Glutamatergic neuron (in vitro differentiated cells): ENCODE results near the gene STAT5B. TPM values are rescaled to one million over a fixed set of nuclear protein-coding genes. Genes with fewer than 3 reads are reported as not detected.
"Not testable (repeated sequence)": the region's sequence is repeated elsewhere in the genome, so short reads cannot be mapped to it uniquely, and the experiment has no call there.

Experiments
- DNase-seq: peaks from one replicate; pipeline ENCODE4 v3.0.0; 2022
- H3K27ac Mint-ChIP-seq: one replicate; pipeline ENCODE4 v1.8.0; 2020; ENCODE audit warnings: mild to moderate bottlenecking, mixed read lengths, inconsistent platforms; ENCODE audit not compliant: unreplicated experiment
- H3K27me3 Mint-ChIP-seq: one replicate; pipeline ENCODE4 v1.8.0; 2020; ENCODE audit warnings: mild to moderate bottlenecking, moderate library complexity, mixed read lengths, inconsistent platforms; ENCODE audit not compliant: unreplicated experiment
- H3K36me3 Mint-ChIP-seq: one replicate; pipeline ENCODE4 v1.8.0; 2020; ENCODE audit warnings: mild to moderate bottlenecking, mixed read lengths, inconsistent platforms; ENCODE audit not compliant: unreplicated experiment
- H3K4me1 Mint-ChIP-seq: one replicate; pipeline ENCODE4 v1.8.0; 2020; ENCODE audit warnings: mild to moderate bottlenecking, low read depth, mixed read lengths, inconsistent platforms; ENCODE audit not compliant: unreplicated experiment
- H3K4me3 Mint-ChIP-seq: one replicate; pipeline ENCODE4 v1.8.0; 2020; ENCODE audit warnings: mild to moderate bottlenecking, mixed read lengths, inconsistent platforms; ENCODE audit not compliant: unreplicated experiment
- H3K9me3 Mint-ChIP-seq: one replicate; pipeline ENCODE4 v1.8.0; 2020; ENCODE audit warnings: mild to moderate bottlenecking, moderate library complexity, mixed read lengths, inconsistent platforms; ENCODE audit not compliant: unreplicated experiment
- CTCF ChIP-seq: fragments of 200-600 bp; sonication (generic); IDR thresholded peaks from one replicate; pipeline ENCODE4 v1.5.0; 2021; ENCODE audit not compliant: partially characterized antibody, unreplicated experiment
- total RNA-seq: library from RNA; stranded (reverse); fragmentation: NEBNext Ultra II Directional; extraction: Animal tissue kit (Norgen Biotek cat#: 25700); gene quantifications from one replicate; pipeline ENCODE4 v1.2.1, GENCODE V29; 2021; ENCODE audit not compliant: unreplicated experiment

The STAT5B gene
- total RNA-seq, 1 donor from 2014 or later: 31.9 TPM

GRCh38 chr17:42214156-42214555 is 62.0 kb downstream of the STAT5B start:
- H3K36me3 Mint-ChIP-seq: no peaks in the 10 kb centered on the region
- peaks cover 20% of the 10 kb centered on the region for H3K4me1 Mint-ChIP-seq

DNA sequence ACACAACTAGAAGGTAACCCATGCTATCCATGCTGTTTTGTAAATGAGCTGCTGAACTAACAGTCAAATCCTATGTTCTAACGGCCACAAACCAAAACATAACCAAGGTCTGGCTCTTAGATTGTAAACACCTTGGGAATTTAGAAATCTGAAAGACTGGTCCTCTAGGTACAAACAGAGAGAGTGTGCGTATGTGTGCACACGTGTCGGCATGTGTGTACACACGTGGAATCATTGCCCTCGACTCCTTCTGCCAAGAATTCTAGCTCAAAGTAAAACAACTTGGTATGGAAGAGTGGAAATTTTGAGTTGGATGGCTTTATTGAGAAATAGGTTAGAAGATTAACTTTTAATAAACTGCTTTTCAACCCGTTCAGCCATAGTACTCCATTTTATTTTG is 63.8 kb downstream of the STAT5B start:
- H3K4me3 Mint-ChIP-seq: no peak overlapping the region
- peaks cover 4% of the 10 kb centered on the region for H3K9me3 Mint-ChIP-seq
- H3K27ac Mint-ChIP-seq: peak overlapping the region; percentile 48
- no peaks in the 10 kb centered on the region for H3K27me3 Mint-ChIP-seq
- DNase-seq: no peak
- no peak for TF ChIP-seq CTCF
- no peaks in the 10 kb centered on the region for H3K36me3 Mint-ChIP-seq
- H3K4me1 Mint-ChIP-seq: peaks cover 14% of the 10 kb centered on the region

More at GRCh38 chr17:42214156-42214555, 62.0 kb downstream of the STAT5B start:
- no peak for TF ChIP-seq CTCF
- H3K4me3 Mint-ChIP-seq: no peak overlapping the region
- DNase-seq: no peak
- no peaks in the 10 kb centered on the region for H3K27me3 Mint-ChIP-seq
- peaks cover 4% of the 10 kb centered on the region for H3K9me3 Mint-ChIP-seq
- no peak overlapping the region for H3K27ac Mint-ChIP-seq

- H3K27me3 Mint-ChIP-seq, H3K36me3 Mint-ChIP-seq, H3K9me3 Mint-ChIP-seq, H3K4me3 Mint-ChIP-seq: not testable (repeated sequence)
- DNase-seq: peak; percentile 57
- Mint-ChIP-seq H3K27ac (peak overlapping the region; percentile 48), H3K4me1 (peaks cover 14% of the 10 kb centered on the region)
Observed at GRCh38 chr17:42211921-42212341, 64.3 kb downstream of the STAT5B start.

DNA sequence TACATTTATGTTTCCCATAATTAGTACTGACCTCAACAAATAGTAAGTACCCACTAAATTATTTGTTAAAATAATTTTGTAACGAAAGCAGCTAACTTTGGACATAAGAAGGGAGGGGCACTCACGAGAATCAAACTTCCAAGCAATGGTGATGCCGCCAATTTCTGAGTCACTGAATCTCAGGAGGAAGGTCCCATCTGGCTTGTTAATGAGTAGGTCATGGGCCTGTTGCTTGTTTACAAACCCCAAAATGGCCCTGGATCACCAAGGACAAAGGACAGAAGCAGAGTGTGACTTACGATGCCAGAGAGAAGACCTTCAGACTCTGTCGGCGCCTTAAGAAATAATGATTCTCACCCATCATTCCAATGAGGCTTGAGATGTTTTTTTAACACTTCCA is 66.1 kb downstream of the STAT5B start:
- no peak overlapping the region for H3K27ac Mint-ChIP-seq
- H3K9me3 Mint-ChIP-seq: peaks cover 4% of the 10 kb centered on the region
- no peak overlapping the region for H3K4me3 Mint-ChIP-seq
- H3K36me3 Mint-ChIP-seq: no peaks in the 10 kb centered on the region
- DNase-seq: no peak
- H3K27me3 Mint-ChIP-seq: no peaks in the 10 kb centered on the region
- peaks cover 14% of the 10 kb centered on the region for H3K4me1 Mint-ChIP-seq
- TF ChIP-seq CTCF: no peak

- H3K9me3 Mint-ChIP-seq, H3K36me3 Mint-ChIP-seq, DNase-seq, H3K27me3 Mint-ChIP-seq, H3K27ac Mint-ChIP-seq, H3K4me3 Mint-ChIP-seq, H3K4me1 Mint-ChIP-seq: not testable (repeated sequence)
Observed at GRCh38 chr17:42206153-42206612, 70.0 kb downstream of the STAT5B start.

DNA sequence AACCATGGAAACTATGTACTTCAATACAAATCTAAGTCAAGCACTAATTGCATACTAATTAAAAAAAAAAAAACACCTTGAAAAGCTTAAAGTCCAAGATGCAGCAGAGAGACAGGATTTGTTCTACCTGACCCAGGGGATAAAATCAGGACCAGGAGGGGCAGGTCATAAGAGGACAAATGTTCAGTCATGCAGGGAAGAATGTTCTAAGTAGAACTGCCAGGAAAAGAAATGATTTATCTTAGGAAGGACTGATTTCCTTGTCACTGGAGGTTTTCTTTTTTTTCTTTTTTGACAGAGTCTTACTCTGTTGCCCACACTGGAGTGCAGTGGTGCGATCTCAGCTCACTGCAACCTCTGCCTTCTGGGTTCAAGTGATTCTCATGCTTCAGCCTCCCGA is 72.8 kb downstream of the STAT5B start:
- TF ChIP-seq CTCF: no peak
- H3K27me3 Mint-ChIP-seq: peaks cover 3% of the 10 kb centered on the region
- no peak overlapping the region for H3K4me3 Mint-ChIP-seq
- H3K27ac Mint-ChIP-seq: no peak overlapping the region
- H3K36me3 Mint-ChIP-seq: no peaks in the 10 kb centered on the region
- H3K9me3 Mint-ChIP-seq: peaks cover 5% of the 10 kb centered on the region
- no peak for DNase-seq
- peaks cover 6% of the 10 kb centered on the region for H3K4me1 Mint-ChIP-seq
